SH-SY5Y (cell line): Measurements from ENCODE around the gene KDM4B.

Experiments
- GATA2 ChIP-seq: IDR thresholded peaks from 2 replicates; pipeline ENCODE4 v1.6.1; 2011; ENCODE audit warnings: mild to moderate bottlenecking, low read depth, low read length
- GATA3 ChIP-seq: IDR thresholded peaks from 2 replicates; pipeline ENCODE4 v1.6.1; 2011; ENCODE audit warnings: low read depth, mild to moderate bottlenecking, low read length, moderate library complexity

DNA sequence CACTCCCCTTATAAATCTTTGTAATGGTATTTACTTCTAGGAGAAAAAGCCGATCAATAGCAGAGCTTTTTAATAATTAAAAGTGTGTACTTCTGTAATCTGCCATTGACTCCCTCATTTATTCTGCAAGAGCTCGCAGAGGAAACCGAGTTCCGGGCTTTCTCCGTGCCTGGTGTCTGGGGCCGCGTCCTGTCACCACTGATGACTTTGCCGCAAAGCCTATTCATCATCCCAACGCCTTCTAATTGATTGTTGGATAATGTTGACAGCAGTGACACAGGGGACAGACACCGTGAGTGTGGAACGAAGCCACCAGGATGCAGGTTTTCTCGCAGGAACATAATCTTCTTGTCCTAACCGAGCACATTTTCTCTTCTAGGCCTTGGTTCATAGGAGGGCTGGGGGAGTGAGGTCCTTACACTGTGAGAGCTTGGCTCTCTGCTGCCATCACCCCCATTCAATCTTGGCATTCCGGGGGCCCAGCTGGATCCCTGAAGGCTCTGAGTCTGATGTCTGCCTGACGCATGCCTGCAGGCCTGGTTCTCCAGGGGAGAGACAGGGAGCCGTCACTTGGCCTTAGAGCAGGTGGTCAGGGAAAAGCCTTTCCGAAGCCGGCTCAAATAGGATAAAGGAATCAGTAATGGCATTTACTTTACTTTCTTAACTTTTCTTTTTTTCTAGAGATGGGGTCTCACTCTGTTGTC, 110.3 kb downstream of the KDM4B start:
- TF ChIP-seq GATA3 (no peak), GATA2 (no peak)
